GM12878 (cell line): ENCODE results near the gene ASB2. TPM values are rescaled to one million over a fixed set of nuclear protein-coding genes. Genes with fewer than 3 reads are reported as not detected.

Source experiments
- ATAC-seq: fragments of 200-7000 bp; cut with Tn5 transposase; 3 replicates; pipeline ENCODE4 v1.9.1; 2020; ENCODE audit warnings: mild to moderate bottlenecking, moderate library complexity
- BruUV-seq: library from RNA; stranded (reverse); fragments of 400-500 nt; replicated peaks from 2 replicates; lab custom pipeline; 2021; lab: Mats Ljungman, UMichigan
- CTCF ChIA-PET: fragments of 300-600 bp; sonication (Branson Sonifier 250); formaldehyde crosslinking; extraction: SDS; loops from one replicate; lab custom pipeline; 2021; ENCODE audit warnings: inconsistent platforms; lab: Yijun Ruan, JAX
- POLR2A ChIA-PET: fragments of 350-600 bp; formaldehyde crosslinking; extraction: SDS; loops from one replicate; lab custom pipeline; 2021; ENCODE audit warnings: inconsistent platforms; lab: Charles Lee
- RAD21 ChIA-PET: fragments of 300-600 bp; sonication (Branson Sonifier 250); formaldehyde crosslinking; loops from one replicate; lab custom pipeline; 2023; ENCODE audit warnings: antibody characterized with exemption; ENCODE audit not compliant: unreplicated experiment; lab: Charles Lee
- SMC1A ChIA-PET: fragments of 300-600 bp; sonication (Branson Sonifier 250); formaldehyde crosslinking; loops from one replicate; lab custom pipeline; 2023; ENCODE audit not compliant: unreplicated experiment, uncharacterized antibody; lab: Charles Lee
- DNase-seq: peaks from one replicate; pipeline ENCODE4 v3.0.0-alpha.2; 2011; ENCODE audit warnings: low read depth, low spot score
- FAIRE-seq: peaks from 3 replicates; lab custom pipeline; 2011; peaks lifted over from hg19 to GRCh38; lab: Jason Lieb, UNC
- H2AFZ ChIP-seq: 2 replicates; pipeline ENCODE4 v1.6.0; 2011; ENCODE audit warnings: low read depth, low read length, control low read depth; ENCODE audit not compliant: control insufficient read depth
- H3K27ac ChIP-seq: 2 replicates; pipeline ENCODE4 v1.5.1; 2011; ENCODE audit warnings: control low read depth; ENCODE audit not compliant: control insufficient read depth, insufficient read depth
- H3K27me3 ChIP-seq, 2 experiments: replicated peaks in 1 of 2; 2 replicates each; pipeline versions ENCODE4 v1.6.0 to v1.6.1; 2011; ENCODE audit warnings: low read length in 1 of 2; ENCODE audit not compliant: control insufficient read depth in 2 of 2, insufficient read depth in 2 of 2
- H3K36me3 ChIP-seq, 2 experiments: 2 replicates each; pipeline ENCODE4 v1.5.1; 2011; ENCODE audit warnings: low read length in 1 of 2; ENCODE audit not compliant: control insufficient read depth in 2 of 2, insufficient read depth in 2 of 2
- H3K4me1 ChIP-seq: 2 replicates; pipeline ENCODE4 v1.6.1; 2011; ENCODE audit warnings: mild to moderate bottlenecking, low read length, moderate library complexity, mixed read lengths; ENCODE audit not compliant: control insufficient read depth, insufficient read depth
- H3K4me2 ChIP-seq: 2 replicates; pipeline ENCODE4 v1.6.0; 2011; ENCODE audit warnings: control low read depth; ENCODE audit not compliant: control insufficient read depth, insufficient read depth
- H3K4me3 ChIP-seq: fragments of 200-600 bp; sonication (generic); 2 replicates; pipeline ENCODE4 v1.5.1; 2016
- H3K79me2 ChIP-seq: 2 replicates; pipeline ENCODE4 v1.6.0; 2011; ENCODE audit warnings: low read length; ENCODE audit not compliant: control insufficient read depth, insufficient read depth
- H3K9ac ChIP-seq: 2 replicates; pipeline ENCODE4 v1.8.0; 2011; ENCODE audit warnings: low read length, control low read depth, mixed read lengths; ENCODE audit not compliant: control insufficient read depth, insufficient read depth
- H3K9me3 ChIP-seq: replicated peaks from 3 replicates; pipeline ENCODE4 v1.5.1; 2011; ENCODE audit warnings: mild to moderate bottlenecking, low read length; ENCODE audit not compliant: control insufficient read depth, insufficient read depth
- H4K20me1 ChIP-seq: 2 replicates; pipeline ENCODE4 v1.6.0; 2011; ENCODE audit not compliant: control insufficient read depth, insufficient read depth
- ASH2L ChIP-seq: fragments of 300-600, 200-600 bp; sonication (generic); IDR thresholded peaks from 2 replicates; pipeline ENCODE4 v1.6.1; 2017; ENCODE audit warnings: low read depth, mild to moderate bottlenecking, borderline replicate concordance
- ATF2 ChIP-seq: IDR thresholded peaks from 2 replicates; pipeline ENCODE4 v1.6.1; 2012; ENCODE audit warnings: low read length, inconsistent platforms
- BCL11A ChIP-seq: IDR thresholded peaks from 2 replicates; pipeline ENCODE4 v1.6.1; 2011; ENCODE audit warnings: low read depth, low read length
- DPF2 ChIP-seq: fragments of 450-650 bp; IDR thresholded peaks from 2 replicates; pipeline ENCODE4 v1.6.1; 2017; ENCODE audit warnings: mild to moderate bottlenecking
- E2F4 ChIP-seq: IDR thresholded peaks from 2 replicates; pipeline ENCODE4 v1.6.1; 2012; ENCODE audit warnings: low read depth, low read length, improper control_type of control experiment
- E4F1 ChIP-seq: fragments of 450-650 bp; IDR thresholded peaks from 2 replicates; pipeline ENCODE4 v1.6.1; 2018; ENCODE audit warnings: borderline replicate concordance, mild to moderate bottlenecking; ENCODE audit not compliant: partially characterized antibody
- IRF5 ChIP-seq: fragments of 450-650 bp; IDR thresholded peaks from 2 replicates; pipeline ENCODE4 v1.6.1; 2017; ENCODE audit warnings: borderline replicate concordance
- PAX8 ChIP-seq: fragments of 450-650 bp; IDR thresholded peaks from 2 replicates; pipeline ENCODE4 v1.6.1; 2017; ENCODE audit warnings: mild to moderate bottlenecking, moderate library complexity
- RAD21 ChIP-seq: IDR thresholded peaks from 2 replicates; pipeline ENCODE4 v1.6.1; 2011; ENCODE audit warnings: mild to moderate bottlenecking, low read depth, low read length, moderate library complexity; ENCODE audit not compliant: insufficient read depth
- RCOR1 ChIP-seq: conservative IDR thresholded peaks from 2 replicates; pipeline ENCODE4 v1.6.1; 2012; ENCODE audit warnings: low read depth, low read length, improper control_type of control experiment
- RFX5 ChIP-seq: IDR thresholded peaks from 2 replicates; pipeline ENCODE4 v1.6.1; 2011; ENCODE audit warnings: low read depth, low read length, improper control_type of control experiment
- SKIL ChIP-seq: fragments of 450-650 bp; IDR thresholded peaks from 2 replicates; pipeline ENCODE4 v1.6.1; 2017; ENCODE audit warnings: mild to moderate bottlenecking, low read depth, inconsistent platforms; ENCODE audit not compliant: poor library complexity, severe bottlenecking
- STAT3 ChIP-seq: IDR thresholded peaks from 2 replicates; pipeline ENCODE4 v1.6.1; 2011; ENCODE audit warnings: low read depth, low read length, improper control_type of control experiment
- TCF12 ChIP-seq: IDR thresholded peaks from 2 replicates; pipeline ENCODE4 v1.6.1; 2011; ENCODE audit warnings: low read depth, mild to moderate bottlenecking, low read length
- TCF7 ChIP-seq: IDR thresholded peaks from 2 replicates; pipeline ENCODE4 v1.6.1; 2014; ENCODE audit warnings: antibody characterized with exemption, borderline replicate concordance
- WRNIP1 ChIP-seq: IDR thresholded peaks from 2 replicates; pipeline ENCODE4 v1.6.1; 2011; ENCODE audit warnings: low read depth, low read length, improper control_type of control experiment, borderline replicate concordance
- ZNF217 ChIP-seq: fragments of 450-650 bp; IDR thresholded peaks from 2 replicates; pipeline ENCODE4 v1.6.1; 2017; ENCODE audit warnings: antibody characterized with exemption, mild to moderate bottlenecking
- ZZZ3 ChIP-seq: IDR thresholded peaks from 2 replicates; pipeline ENCODE4 v1.6.1; 2011; ENCODE audit warnings: low read depth; ENCODE audit not compliant: control insufficient read depth, insufficient read length
- WGBS: methylation state at CpG from one replicate; pipeline ENCODE4 v1.1.6; 2016; ENCODE audit warnings: low lambda C conversion rate; ENCODE audit not compliant: insufficient replicate concordance, insufficient coverage; ENCODE audit errors: missing lambda C conversion rate; 5-methylcytosine and 5-hydroxymethylcytosine counted together
- in situ Hi-C: fragments of 300-500 bp; cut with MboI; formaldehyde crosslinking; loops from 9 replicates; pipeline ENCODE4 v1.14.3; 2018; ENCODE audit warnings: mixed read lengths
- intact Hi-C: fragments of 100-400 bp; cut with micrococcal nuclease; formaldehyde crosslinking; loops from one replicate; pipeline ENCODE4 v1.14.2; 2022; ENCODE audit not compliant: unreplicated experiment
- polyA plus RNA-seq, 11 experiments: library from polyadenylated mRNA; depleted of rRNA in 4 of 11; unstranded in 6 of 11; stranded (reverse) in 5 of 11; fragments of >200 nt; fragmentation: Nextera tagmentation in 4 of 11; fragmentation: Illumina TruSeq in 1 of 11; extraction: Ambion mirVana in 4 of 11; extraction: Trizol in 1 of 11; gene quantifications; 1 replicate in 1 of 11; 2 replicates in 10 of 11; pipeline versions ENCODE4 v1.2.1 to v1.2.3, GENCODE V29; 2011 to 2016; ENCODE audit warnings: inconsistent platforms in 2 of 11, missing spikeins in 2 of 11, low read depth in 1 of 11
- total RNA-seq, 4 experiments: library from RNA; depleted of rRNA in 3 of 4; stranded (reverse); fragments of >200 nt in 3 of 4; fragmentation: Illumina TruSeq in 1 of 4; extraction: Trizol in 1 of 4; gene quantifications; 2 replicates each; pipeline versions ENCODE4 v1.2.1 to v1.2.3, GENCODE V29; 2013 to 2021

The ASB2 gene
- total and polyA plus RNA-seq, 10 of the 15 experiments (the other 5 are each of a cell fraction or from before 2014, with no cell fraction given): 3.0 to 54.8 (median 33.5) TPM

GRCh38 chr14:93912782-93913181 lies 63.6 kb downstream of the ASB2 start:
- BruUV-seq: no TSS peak
- no peak for TF ChIP-seq SKIL
- no peak for TF ChIP-seq WRNIP1
- no peak for TF ChIP-seq IRF5
- no peak for TF ChIP-seq RCOR1
- TF ChIP-seq TCF12: no peak
- TF ChIP-seq BCL11A: no peak
- no peak for TF ChIP-seq RAD21
- TF ChIP-seq ZNF217: no peak
- TF ChIP-seq DPF2: no peak
- no peak for TF ChIP-seq TCF7
- TF ChIP-seq ZZZ3: no peak
- no peak for TF ChIP-seq ATF2
- no peak for TF ChIP-seq PAX8
- TF ChIP-seq E2F4: no peak
- TF ChIP-seq STAT3: no peak
- no peak for TF ChIP-seq ASH2L
- no peak for TF ChIP-seq RFX5
- no peak for TF ChIP-seq E4F1

More at GRCh38 chr14:93912782-93913181, 63.6 kb downstream of the ASB2 start:
- no peak overlapping the region for H3K4me3 ChIP-seq
- ATAC-seq (no peak), FAIRE-seq (no peak), DNase-seq (no peak)
- ChIA-PET CTCF (no interaction called here), SMC1A (no interaction called here), RAD21 (no interaction called here), POLR2A (no interaction called here)
- in situ Hi-C loops: no loop called here
- no peak overlapping the region for H3K9ac ChIP-seq
- intact Hi-C loops: no loop called here
- WGBS: 45% methylated on average over 4 of the region's 4 CpGs
- H3K27me3 ChIP-seq: peaks cover 0 to 2% of the 10 kb centered on the region in 2 experiments; a peak in 1 of 4 replicates
- H4K20me1 ChIP-seq: no peaks in the 10 kb centered on the region
- H3K36me3 ChIP-seq: no peaks in the 10 kb centered on the region
- H3K4me2 ChIP-seq: no peak overlapping the region
- peaks cover 1% of the 10 kb centered on the region; the same call in 1 of the 3 replicates for H3K9me3 ChIP-seq
- H2AFZ ChIP-seq: no peak overlapping the region
- H3K4me1 ChIP-seq: no peaks in the 10 kb centered on the region; the same call in 1 of the 2 replicates
- H3K79me2 ChIP-seq: no peaks in the 10 kb centered on the region
- no peak overlapping the region for H3K27ac ChIP-seq
